ENCODE results near the gene SIN3A.
"Not testable (repeated sequence)": the region's sequence is repeated elsewhere in the genome, so short reads cannot be mapped to it uniquely, and the experiment has no call there.

The SIN3A gene

GRCh38 chr15:75449585-75450306 lies 1.7 kb downstream of the SIN3A start:
- no peak for DNase-seq

DNA sequence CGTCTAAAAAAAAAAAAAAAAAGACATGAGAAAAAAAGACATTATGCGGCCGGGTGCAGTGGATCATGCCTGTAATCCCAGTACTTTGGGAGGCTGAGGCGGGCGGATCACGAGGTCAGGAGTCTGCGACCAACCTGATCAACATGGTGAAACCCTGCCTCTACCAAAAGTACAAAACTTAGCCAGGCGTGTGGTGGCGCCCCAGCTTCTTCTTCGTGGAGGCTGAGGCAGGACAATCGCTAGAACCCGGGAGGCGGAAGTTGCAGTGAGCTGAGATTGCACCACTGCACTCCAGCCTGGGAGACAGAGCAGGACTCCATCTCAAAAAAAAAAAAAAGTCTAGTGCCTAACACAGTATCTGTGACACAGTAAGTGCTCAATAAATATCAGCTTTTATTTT lies 3.3 kb downstream of the SIN3A start:
- not testable (repeated sequence) for DNase-seq

DNA sequence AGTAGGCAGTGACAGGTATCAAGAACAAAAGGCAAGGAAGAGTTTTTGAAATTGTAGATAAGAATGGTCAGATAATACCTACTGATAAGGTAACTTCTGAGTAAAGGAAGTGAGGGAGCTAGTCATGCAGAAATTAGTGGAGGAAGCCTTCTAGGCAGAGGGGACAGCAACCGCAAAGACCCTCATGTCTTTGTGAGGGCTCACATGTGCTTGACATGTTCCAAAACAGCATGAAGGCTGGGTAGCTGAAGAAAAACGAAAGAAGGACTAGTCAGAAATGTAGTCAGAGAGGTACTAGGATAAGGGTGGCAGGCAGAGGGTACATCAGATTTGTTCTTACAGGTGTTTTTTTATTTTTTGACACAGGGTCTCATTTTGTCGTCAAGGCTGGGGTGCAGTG lies 5.3 kb downstream of the SIN3A start:
- no peak for DNase-seq

DNA sequence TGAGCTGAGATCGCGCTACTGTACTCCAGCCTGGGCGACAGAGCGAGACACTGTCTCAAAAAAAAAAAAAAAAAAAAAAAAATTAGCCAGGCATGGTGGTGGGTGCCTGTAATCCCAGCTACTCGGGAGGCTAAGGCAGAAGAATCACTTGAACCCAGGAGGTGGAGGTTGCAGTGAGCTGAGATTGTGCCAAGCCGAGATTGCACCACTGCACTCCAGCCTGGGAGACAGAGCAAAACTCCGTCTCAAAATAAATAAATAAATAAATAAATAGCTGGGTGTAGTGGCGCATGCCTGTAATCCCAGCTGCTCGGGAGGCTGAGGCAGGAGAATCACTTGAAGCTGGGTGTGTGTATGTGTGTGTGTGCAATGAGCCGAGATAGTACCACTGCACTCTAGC lies 6.2 kb downstream of the SIN3A start:
- DNase-seq: not testable (repeated sequence)

GRCh38 chr15:75443972-75444453 lies 7.5 kb downstream of the SIN3A start:
- DNase-seq: not testable (repeated sequence)

DNA sequence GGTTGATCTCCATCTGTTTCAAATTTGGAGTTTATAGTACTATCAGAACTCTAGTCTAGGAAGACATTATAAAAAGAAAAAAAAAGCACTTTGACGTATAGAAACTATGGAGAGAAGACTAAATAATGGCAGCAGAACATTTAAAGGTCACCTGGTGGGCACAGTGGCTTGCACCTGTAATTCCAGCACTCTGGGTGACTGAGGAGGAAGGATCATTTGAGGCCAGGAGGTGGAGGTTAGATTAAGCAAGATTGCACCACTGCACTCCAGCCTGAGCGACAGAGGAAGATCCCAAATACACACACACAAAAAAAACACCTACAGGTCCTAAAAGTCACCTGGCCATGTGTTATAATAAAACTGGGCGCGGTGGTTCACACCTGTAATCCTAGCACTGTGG lies 13.8 kb downstream of the SIN3A start:
- DNase-seq: no peak

DNA sequence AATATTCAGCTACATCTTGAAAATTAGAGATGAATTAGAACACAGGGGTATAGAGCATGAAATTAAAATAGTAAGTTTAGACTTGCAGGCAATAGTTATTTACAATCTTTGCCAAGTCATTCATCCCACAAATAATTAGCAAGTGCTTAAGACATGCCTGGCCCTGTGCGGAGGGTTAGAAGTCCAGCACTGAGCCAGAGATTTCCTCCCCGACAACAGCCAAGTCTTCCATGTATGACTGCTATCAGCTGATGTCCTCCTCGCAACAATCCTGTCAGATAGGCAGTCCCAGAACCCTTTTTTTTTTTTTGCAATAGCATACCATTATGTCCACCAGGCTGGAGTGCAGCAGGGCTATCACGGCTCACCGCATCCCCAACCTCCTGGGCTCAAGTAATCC lies 14.6 kb downstream of the SIN3A start:
- no peak for DNase-seq

GRCh38 chr15:75431682-75432081 lies 19.8 kb downstream of the SIN3A start:
- DNase-seq: no peak

DNA sequence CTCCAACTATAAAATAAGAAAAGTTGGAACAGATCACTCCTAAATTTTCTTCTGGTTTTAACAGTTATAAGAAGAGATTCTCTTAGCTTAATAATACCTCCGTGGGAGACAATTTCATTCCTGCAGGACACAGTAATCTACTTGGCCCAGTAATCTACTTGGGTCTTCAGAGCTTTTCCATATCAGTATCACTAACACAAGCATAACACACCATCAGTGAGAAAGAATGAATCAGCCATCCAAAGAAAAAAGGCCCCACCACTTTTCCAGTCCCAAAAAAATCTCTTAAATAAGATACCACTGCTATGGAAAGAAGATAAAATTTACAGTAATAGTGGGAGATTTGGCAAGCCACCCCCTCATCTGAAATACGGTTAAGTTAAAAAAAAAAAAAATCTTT lies 20.2 kb downstream of the SIN3A start:
- no peak for DNase-seq

DNA sequence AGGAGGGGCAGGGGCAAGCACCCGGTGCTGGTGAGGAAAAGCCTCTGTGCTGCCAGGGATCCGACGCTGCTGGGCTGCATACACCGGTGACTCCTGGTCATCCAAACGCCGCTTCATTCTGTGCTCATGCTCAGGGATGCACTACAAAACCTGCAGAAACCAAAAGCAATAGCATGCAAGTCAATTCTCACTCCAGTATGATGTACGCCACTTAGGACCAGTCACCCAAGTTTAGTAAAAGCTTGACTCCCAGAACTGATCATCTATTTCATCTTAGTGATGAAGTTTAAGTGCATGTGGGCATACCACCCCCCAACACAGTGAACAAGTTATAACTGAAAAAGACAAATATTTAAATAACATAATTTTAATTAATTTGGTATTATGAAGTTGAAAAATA lies 21.2 kb downstream of the SIN3A start:
- DNase-seq: no peak

GRCh38 chr15:75428152-75428551 lies 23.3 kb downstream of the SIN3A start:
- no peak for DNase-seq

- no peak for DNase-seq
Observed at GRCh38 chr15:75425966-75426500, 25.5 kb downstream of the SIN3A start.

DNA sequence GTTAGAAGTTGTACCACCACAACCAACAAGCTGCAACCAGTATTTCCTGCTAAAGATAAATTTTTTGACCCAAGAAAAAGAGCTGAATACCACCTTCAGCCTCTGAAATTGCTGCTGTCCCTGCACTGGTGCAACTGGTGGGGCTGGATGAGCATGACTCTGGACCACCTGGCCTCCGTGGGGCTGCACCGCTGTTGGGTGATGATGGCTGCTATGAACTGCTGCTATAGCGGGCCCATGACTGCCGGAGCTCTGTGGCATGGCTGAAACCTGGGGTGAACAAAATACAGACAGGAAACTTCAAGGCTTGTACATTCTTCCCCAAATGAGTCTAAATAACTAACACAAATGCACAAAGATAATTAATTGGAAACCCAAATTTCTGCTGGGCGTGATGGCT lies 28.9 kb downstream of the SIN3A start:
- DNase-seq: no peak

- no peak for DNase-seq
Observed at GRCh38 chr15:75420698-75421097, 30.8 kb downstream of the SIN3A start.

GRCh38 chr15:75416584-75416983 lies 34.9 kb downstream of the SIN3A start:
- no peak for DNase-seq

DNA sequence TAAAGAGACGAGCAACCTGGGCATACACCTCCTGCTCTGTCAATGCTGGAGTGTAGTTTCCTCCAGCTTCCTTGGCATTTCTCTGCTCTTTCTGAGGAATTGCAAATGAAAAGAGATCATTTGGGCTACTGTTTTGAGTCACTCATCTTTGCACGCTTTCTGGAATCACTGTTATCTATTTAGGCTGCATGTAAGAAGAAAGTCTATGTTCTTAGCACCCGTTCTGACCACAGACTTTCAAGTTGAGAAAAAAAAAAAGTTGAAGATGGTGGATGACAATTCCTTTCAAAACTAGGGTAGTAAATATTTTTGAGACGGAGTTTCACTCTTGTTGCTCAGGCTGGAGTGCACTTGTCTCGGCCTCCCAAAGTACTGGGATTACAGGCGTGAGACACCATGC lies 41.3 kb downstream of the SIN3A start:
- no peak for DNase-seq

DNA sequence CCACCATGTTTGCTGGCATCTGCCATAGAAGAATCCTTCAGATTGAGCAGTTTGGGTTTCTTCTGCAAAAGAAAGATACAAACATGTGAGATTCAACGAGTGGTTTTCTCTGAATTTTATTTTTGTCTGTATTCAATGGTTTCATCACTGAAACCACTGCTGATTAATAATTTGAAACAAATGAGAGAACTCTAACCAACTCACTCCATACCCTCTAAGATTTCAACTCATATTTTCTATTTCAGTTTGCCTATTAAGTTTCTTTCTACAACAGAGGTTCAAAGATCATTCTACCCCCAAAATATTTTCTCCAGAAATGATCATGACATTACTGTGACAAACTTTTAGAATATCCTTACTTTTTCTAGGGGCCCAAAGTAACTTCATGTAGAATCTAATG lies 44.4 kb downstream of the SIN3A start:
- DNase-seq: no peak

DNA sequence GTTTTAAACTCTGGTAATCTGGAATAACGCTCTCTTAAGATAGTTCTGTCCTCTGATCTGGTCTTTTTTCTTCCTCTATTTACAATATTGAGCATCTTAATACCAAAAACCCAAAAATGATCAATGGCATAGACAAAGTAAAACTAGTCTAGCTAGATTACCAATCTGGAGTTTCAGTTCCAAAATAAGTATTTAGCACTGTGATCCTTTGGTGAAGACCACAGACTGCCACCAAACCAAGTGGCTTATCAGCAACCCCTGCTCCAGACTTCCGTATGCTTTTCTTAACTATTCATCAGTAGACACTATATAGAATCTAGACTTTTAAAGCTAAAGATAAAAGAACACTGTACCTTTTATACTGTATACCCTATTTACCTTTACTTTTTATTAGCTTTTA lies 47.6 kb downstream of the SIN3A start:
- DNase-seq: no peak

- no peak for DNase-seq
Observed at GRCh38 chr15:75397494-75397893, 54.0 kb downstream of the SIN3A start.

- no peak for DNase-seq
Observed at GRCh38 chr15:75389791-75390382, 61.6 kb downstream of the SIN3A start.

DNA sequence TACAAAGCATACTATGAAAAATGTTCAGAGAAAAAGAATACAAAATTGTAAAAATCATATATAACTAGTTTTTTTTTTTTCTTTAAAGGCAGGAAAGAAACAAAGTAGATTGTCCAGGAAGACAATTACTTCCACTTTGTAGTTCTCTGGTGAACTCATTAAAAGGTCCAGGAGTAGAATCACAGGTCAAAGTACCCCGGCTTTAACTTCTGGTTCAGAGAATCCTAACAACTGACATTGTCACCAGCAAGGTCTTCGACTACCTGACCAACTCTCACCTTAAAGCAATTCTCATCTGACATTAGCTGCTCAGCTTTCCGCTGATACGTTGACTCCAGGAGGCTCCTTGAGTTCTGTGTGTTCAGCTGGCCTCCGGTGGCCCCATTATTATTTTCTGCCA lies 67.5 kb downstream of the SIN3A start:
- not testable (repeated sequence) for DNase-seq

GRCh38 chr15:75380773-75381172 lies 70.7 kb downstream of the SIN3A start:
- no peak for DNase-seq

DNA sequence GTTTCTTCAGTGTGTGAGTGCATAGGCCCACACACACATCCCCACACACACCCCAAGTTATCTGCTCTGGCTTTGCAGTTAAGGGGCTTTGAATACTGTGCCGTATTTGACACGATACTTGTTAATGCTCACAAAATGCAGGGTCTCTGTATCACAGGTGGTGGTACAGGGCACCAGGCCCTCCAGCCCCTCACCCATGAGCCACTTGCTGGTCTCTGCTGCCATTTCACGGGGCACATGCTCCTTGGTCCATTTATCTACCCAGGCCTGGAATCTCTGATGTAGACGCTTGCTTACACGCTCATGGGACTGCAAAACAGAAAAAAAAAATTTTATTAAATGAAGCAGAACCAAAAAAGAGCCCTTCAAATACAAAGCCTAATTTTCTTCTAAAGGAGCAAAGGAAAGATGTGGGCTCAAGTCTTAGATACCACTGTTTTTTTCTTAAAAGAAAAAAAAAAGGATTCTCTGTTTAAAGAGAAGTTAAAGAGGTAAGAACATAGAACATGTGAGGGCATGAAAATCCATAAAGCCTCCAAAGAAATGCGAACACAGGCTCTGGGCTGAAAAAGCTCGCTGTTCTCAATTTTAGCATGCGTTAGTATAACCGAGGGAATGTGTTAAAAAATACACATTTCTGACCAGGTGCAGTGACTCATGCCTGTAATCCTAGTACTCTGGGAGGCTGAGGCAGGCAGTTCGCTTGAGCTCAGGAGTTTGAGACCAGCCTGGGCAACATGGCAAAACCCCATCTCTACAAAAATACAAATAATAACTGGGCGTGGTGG lies 79.4 kb downstream of the SIN3A start:
- no peak for DNase-seq

GRCh38 chr15:75371486-75371885 lies 80.0 kb downstream of the SIN3A start:
- no peak for DNase-seq
